Measurements from ENCODE around the gene MTERF2. TPM values are rescaled to one million over a fixed set of nuclear protein-coding genes. Genes with fewer than 3 reads are reported as not detected.
A peak's percentile ranks its signal among the peaks of the same experiment; 100 is the strongest.
"Not testable (repeated sequence)": the region's sequence is repeated elsewhere in the genome, so short reads cannot be mapped to it uniquely, and the experiment has no call there.

Gene MTERF2, protein sequence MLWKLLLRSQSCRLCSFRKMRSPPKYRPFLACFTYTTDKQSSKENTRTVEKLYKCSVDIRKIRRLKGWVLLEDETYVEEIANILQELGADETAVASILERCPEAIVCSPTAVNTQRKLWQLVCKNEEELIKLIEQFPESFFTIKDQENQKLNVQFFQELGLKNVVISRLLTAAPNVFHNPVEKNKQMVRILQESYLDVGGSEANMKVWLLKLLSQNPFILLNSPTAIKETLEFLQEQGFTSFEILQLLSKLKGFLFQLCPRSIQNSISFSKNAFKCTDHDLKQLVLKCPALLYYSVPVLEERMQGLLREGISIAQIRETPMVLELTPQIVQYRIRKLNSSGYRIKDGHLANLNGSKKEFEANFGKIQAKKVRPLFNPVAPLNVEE
- total RNA-seq = 10 to 100 TPM; 12.2 to 25.3 (median 17.0) TPM

DNA sequence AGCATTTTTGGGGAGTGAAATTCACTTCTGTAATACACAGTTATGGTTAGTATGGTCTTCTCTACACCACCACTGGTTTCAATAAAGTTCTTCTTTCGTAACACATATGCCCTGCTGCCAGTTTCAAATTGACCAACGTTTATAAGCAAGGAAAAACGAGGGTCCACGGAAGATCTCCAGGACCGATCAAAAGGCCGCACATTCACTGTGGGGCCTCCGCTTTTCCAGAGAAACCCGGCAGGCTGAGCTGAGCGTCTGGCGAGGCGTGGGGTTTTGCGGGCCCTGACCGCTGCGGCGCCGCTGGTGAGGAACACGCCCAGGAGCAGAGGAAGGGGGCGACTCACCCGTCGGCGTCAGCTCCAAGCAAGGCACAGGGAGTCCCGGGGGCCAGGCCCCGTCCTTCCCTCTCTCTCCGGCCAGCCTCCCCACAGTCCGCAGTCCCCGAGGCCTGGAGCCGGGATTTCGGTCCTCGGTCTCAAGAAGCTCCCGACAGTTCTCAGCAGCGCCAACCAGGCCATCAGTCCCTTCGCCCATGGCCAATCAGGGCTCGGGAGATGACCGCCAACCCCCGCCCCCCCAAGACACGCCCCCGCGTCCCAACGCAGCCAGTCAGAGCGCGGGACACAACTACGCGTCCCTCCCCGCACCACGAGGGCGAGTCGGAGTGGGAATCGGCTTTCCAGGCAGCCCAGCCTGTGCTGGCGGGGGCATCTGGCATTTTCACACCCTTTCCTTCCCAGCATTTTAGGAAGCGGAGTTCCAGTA lies at the start of gene MTERF2:
Gene MTERF2, minus strand, starts transcription at position 522 of the 765 bp plus-strand sequence. CDS start 8,432 bp downstream, outside the sequence.
- H3K4me3 ChIP-seq = peak within 1 kb of the TSS; percentile 60 to 83 (median 75)
- H3K27ac ChIP-seq = peak within 1 kb of the TSS; percentile 62 to 69
- H3K4me1 ChIP-seq (replicated peaks in 1 of 2) = peaks cover 3 to 5% of the 10 kb centered on the region in 2 donors
- in situ Hi-C loops (cut with MboI; ENCODE audit: low pct_unique_long_range_greater_than_20kb in 2 of 9, low sequenced_read_pairs in 9 of 9, unreplicated experiment in 9 of 9) = no loop called here
- WGBS, 10 experiments = 0 to 14% (median 2%) methylated on average over 3 to 16 of the region's 50 CpGs; no CpG with 5 or more reads in 2 of the 10 experiments
- ATAC-seq (replicated peaks in 6 of 8) = peak; percentile 91 to 98 (median 98)

DNA sequence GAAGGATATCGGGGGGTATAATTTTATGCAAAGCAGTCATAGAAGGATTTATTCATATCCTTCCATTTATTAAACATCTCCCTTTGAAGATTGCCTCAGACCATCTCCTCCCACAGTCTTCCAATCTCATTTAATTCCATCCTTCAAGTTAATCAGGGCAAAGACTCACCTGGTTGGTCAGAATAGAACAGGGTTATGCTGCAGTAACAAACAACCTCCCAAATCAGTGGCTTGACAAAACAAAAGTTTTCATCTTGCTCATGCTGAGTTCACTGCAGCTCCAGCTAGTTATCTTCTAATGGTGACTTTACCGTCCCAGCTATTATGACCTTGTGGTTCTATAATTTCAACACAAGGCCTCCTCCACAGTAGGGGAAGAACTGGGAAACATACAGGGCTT lies 48.8 kb upstream of the MTERF2 start:
- WGBS, 10 experiments = 83 to 100% (median 100%) methylated on average over 1 to 2 of the region's 2 CpGs; no CpG with 5 or more reads in 1 of the 10 experiments
- in situ Hi-C loops (cut with MboI; ENCODE audit: low pct_unique_long_range_greater_than_20kb in 2 of 9, low sequenced_read_pairs in 9 of 9, unreplicated experiment in 9 of 9) = no loop called here
- no peak overlapping the region for H3K27ac ChIP-seq

DNA sequence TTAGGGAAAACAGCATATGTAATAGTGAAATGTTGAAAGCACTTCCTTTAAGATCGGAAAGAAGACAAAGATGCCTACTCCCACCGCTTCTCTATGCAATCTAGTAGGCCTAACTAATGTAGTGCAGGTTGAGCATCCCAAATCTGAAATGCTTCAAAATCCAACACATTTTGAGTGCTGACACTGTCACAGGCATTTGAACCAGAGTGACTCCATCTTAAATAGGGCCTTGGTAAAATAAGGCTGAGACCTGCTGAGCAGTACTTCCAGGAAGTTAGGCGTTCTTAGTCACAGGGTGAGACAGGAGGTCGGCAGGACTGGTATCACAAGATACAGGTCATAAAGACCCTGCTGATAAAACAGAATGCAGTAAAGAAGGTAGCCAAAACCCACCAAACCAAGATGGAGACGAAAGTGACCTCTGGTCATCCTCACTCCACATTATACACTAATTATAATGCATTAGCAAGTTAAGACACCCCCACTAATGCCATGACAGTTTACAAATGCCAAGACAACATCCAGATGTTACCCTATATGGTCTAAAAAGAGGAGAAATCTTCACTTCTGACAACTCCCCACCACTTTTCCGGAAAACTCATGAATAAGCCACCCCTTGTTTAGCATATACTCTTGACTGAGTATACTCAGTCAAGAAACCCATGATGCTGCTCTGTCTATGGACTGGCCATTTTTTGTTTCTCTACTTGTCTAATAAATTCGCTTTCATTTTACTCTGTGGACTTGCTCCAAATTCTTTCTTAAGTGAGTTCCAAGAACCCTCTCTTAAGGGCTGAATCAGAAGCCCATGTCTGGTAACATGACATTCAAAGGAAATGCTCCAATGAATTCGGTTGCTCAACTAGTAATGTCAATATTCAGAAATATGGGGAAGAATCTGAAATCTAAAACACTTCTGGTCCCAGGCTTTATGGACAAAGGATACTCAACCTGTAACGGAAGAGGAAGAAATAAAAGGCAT lies 47.1 kb upstream of the MTERF2 start:
- 87 to 100% (median 94%) methylated on average over 2 to 8 of the region's 9 CpGs for WGBS, 10 experiments

More for the DNA sequence above, 48.8 kb upstream of the MTERF2 start:
- H3K4me3 ChIP-seq = no peak overlapping the region
- ATAC-seq (replicated peaks in 6 of 8) = no peak
- H3K4me1 ChIP-seq (replicated peaks in 1 of 2) = no peaks in the 10 kb centered on the region

DNA sequence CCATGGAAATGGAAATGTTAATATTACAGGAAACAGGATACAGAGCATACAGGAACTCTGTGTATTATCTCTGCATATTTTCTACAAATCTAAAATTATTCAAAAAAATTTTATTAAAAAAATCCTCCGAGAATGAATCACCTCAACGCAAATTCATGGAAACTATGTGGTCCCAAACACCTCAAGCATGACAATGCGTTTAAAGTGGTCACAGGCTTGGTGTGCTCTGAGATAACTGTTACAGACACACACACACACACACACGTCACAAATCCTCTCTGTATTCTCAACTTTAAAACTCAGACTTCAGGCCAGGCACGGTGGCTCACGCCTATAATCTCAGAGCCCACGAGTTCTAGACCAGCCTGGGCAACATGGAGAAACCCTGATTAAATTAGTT lies 45.3 kb upstream of the MTERF2 start:
- Histone ChIP-seq H3K4me3 (no peak overlapping the region), H3K27ac (no peak overlapping the region), H3K4me1 (replicated peaks in 1 of 2) (peaks cover 5 to 6% of the 10 kb centered on the region in 2 donors)
- in situ Hi-C loops (cut with MboI; ENCODE audit: low pct_unique_long_range_greater_than_20kb in 2 of 9, low sequenced_read_pairs in 9 of 9, unreplicated experiment in 9 of 9) = no loop called here
- ATAC-seq (replicated peaks in 6 of 8) = peak in 1 of 8 experiments; percentile 35
- 79 to 100% (median 86%) methylated on average over 1 to 7 of the region's 7 CpGs for WGBS, 10 experiments

More for the DNA sequence above, 47.1 kb upstream of the MTERF2 start:
- peak in 2 of 8 experiments; percentile 62 to 73 for ATAC-seq (replicated peaks in 6 of 8)
- H3K4me3 ChIP-seq = no peak overlapping the region
- peaks cover 0 to 2% of the 10 kb centered on the region in 2 donors for H3K4me1 ChIP-seq (replicated peaks in 1 of 2)
- H3K27ac ChIP-seq = no peak overlapping the region
- in situ Hi-C loops (cut with MboI; ENCODE audit: low pct_unique_long_range_greater_than_20kb in 2 of 9, low sequenced_read_pairs in 9 of 9, unreplicated experiment in 9 of 9) = no loop called here

DNA sequence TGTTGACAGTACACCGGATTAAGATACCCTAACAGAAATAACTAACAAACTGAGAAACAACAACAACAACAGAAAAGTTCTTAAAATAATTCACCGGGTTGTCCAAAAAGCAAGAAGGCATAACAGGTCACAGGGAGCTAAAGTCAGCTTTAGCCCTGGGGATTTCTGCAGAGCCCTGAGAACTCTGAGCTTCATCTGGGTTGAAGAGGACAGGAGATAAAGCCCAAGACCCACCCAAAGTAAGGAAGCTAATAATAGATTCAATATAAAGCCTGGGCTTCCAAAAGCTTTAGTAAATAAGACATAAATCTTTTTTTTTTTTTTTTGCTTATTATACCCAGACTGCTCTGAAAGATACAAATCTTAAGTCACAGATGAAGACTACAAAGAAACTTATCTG lies 44.1 kb upstream of the MTERF2 start:
- H3K27ac ChIP-seq = no peak overlapping the region
- WGBS, 10 experiments = 65 to 96% (median 90%) methylated on average over 1 to 2 of the region's 2 CpGs; no CpG with 5 or more reads in 3 of the 10 experiments
- no peak for ATAC-seq (replicated peaks in 6 of 8)
- no peak overlapping the region for H3K4me3 ChIP-seq
- H3K4me1 ChIP-seq (replicated peaks in 1 of 2) = peaks cover 8 to 10% of the 10 kb centered on the region in 2 donors
- in situ Hi-C loops (cut with MboI; ENCODE audit: low pct_unique_long_range_greater_than_20kb in 2 of 9, low sequenced_read_pairs in 9 of 9, unreplicated experiment in 9 of 9) = no loop called here

DNA sequence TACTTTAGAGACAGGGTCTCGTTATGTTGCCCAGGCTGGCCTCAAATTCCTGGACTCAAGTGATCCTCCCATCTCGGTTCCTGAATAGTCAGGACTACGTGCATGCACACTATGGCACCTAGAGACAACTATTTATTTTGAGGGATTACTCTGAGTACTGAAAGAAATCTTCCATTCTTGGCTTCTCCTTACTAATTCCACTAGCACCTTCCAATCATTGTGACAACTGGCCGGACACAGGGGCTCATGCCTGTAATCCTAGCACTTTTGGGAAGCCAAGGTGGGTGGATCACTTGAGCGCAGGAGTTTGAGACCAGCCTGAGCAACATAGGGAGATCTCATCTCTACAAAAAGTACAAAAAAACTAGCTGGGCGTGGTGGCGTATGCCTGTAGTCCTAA lies 42.1 kb upstream of the MTERF2 start:
- peaks cover 8 to 10% of the 10 kb centered on the region in 2 donors for H3K4me1 ChIP-seq (replicated peaks in 1 of 2)
- in situ Hi-C loops (cut with MboI; ENCODE audit: low pct_unique_long_range_greater_than_20kb in 2 of 9, low sequenced_read_pairs in 9 of 9, unreplicated experiment in 9 of 9) = no loop called here
- no peak overlapping the region for H3K27ac ChIP-seq
- WGBS, 10 experiments = 40 to 100% (median 89%) methylated on average over 1 to 7 of the region's 7 CpGs; no CpG with 5 or more reads in 2 of the 10 experiments
- peak in 2 of 8 experiments; percentile 11 to 35 for ATAC-seq (replicated peaks in 6 of 8)
- no peak overlapping the region for H3K4me3 ChIP-seq

DNA sequence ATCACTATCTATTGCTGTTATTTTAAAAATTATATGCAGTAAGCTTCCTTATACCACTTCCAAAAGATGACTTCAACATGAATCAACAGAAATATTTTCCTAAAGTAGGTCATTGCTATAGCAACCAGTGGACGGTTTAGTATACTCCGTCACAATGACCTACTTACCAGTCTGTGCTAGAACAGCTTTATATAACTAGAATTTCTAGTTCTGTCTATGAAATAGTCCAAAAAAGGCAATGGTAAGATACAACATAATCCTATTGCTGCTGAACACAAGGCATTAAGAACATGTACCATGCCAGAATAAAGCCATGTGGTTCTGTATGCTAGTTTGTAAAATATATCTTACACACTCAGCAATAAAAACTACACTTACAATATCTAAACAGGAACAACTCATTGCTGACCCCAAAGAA lies 40.7 kb upstream of the MTERF2 start:
- Histone ChIP-seq H3K27ac (no peak overlapping the region), H3K4me1 (replicated peaks in 1 of 2) (peaks cover 8 to 10% of the 10 kb centered on the region in 2 donors), H3K4me3 (no peak overlapping the region)
- in situ Hi-C loops (cut with MboI; ENCODE audit: low pct_unique_long_range_greater_than_20kb in 2 of 9, low sequenced_read_pairs in 9 of 9, unreplicated experiment in 9 of 9) = no loop called here
- WGBS, 10 experiments = 4 to 71% (median 20%) methylated on average over 1 to 2 of the region's 2 CpGs; no CpG with 5 or more reads in 3 of the 10 experiments
- peak; percentile 59 to 100 (median 94) for ATAC-seq (replicated peaks in 6 of 8)

DNA sequence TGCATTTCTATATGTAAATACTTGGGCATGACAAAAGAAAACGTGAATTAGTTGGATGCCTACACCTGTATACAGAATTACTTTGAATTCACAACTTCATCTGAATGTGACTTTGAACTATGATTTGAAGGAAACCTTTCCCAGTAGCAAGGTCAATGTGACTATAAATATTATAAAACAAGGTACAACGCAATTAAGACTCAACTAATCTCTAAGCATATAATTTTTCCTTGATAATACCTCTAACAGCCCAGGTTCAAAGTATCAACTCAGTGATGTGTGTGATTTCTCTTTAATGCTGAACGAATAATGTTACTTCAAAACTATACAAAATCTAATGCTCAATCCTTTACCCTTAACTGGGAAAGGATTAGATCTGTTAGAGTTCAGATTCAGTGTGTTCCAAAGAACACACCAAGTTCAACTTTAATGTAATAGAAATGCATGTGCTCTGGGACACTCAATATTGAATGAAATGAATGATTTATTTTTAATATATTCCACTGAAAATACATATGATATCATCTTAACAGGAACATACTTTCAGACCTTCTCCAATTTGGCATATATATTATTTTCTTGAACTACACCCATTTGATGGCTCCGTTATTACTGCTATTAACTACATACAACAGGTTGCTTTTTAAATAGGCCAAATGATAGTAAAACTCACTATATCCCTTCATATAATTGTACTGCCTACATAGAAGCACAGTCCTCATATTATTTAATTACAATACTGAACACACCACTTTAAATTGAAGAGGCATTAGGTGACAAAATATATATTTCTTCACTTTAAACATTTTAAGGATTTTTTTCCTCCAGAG lies 40.1 kb upstream of the MTERF2 start:
- Histone ChIP-seq H3K27ac (no peak overlapping the region), H3K4me3 (no peak overlapping the region), H3K4me1 (replicated peaks in 1 of 2) (peaks cover 8 to 10% of the 10 kb centered on the region in 2 donors)
- ATAC-seq (replicated peaks in 6 of 8) = peak in 2 of 8 experiments; percentile 17 to 28
- in situ Hi-C loops (cut with MboI; ENCODE audit: low pct_unique_long_range_greater_than_20kb in 2 of 9, low sequenced_read_pairs in 9 of 9, unreplicated experiment in 9 of 9) = no loop called here
- 43 to 93% (median 74%) methylated on average over 2 to 4 of the region's 4 CpGs for WGBS, 10 experiments

DNA sequence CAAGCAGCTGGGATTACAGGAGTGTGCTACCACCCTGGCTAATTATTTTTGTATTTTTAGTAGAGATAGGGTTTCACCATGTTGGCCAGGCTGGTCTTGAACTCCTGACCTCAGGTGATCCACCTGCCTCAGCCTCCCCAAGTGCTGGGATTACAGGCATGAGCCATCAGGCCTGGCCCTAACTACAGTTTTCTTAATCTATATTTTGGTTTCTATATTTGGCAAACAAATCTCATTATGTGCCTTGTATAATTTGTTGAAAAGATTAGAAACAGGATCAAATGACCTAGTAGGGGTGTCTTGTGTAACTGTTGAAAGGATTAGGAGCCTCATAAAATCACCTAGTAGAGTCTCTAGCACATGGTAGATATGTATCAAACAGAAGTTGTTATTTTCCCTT lies 39.4 kb upstream of the MTERF2 start:
- ATAC-seq (replicated peaks in 6 of 8); H3K27ac ChIP-seq; H3K4me3 ChIP-seq; in situ Hi-C loops (cut with MboI; ENCODE audit: low pct_unique_long_range_greater_than_20kb in 2 of 9, low sequenced_read_pairs in 9 of 9, unreplicated experiment in 9 of 9): not testable (repeated sequence)
- peaks cover 8 to 10% of the 10 kb centered on the region in 2 donors for H3K4me1 ChIP-seq (replicated peaks in 1 of 2)

DNA sequence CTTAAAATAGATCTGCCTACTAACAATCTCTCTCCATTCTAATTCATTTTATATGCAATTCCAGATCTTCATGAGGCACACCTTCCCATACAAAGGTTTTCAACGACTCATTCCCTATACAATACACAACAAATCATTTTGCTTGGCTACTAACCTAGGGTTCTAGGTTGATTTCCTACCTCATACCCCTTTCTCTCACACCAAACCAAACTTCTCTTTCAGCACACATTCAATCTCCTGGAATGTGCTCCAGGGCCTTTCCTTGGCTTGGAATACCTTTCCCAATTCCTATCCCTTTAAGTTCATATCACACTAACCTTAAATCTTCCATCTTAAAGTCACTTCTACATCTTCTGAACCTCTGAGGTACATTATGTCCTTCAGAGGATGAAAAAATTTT lies 38.7 kb upstream of the MTERF2 start:
- ATAC-seq (replicated peaks in 6 of 8) = no peak
- Histone ChIP-seq H3K4me1 (replicated peaks in 1 of 2) (peaks cover 8 to 10% of the 10 kb centered on the region in 2 donors), H3K27ac (no peak overlapping the region), H3K4me3 (no peak overlapping the region)
- in situ Hi-C loops (cut with MboI; ENCODE audit: low pct_unique_long_range_greater_than_20kb in 2 of 9, low sequenced_read_pairs in 9 of 9, unreplicated experiment in 9 of 9) = no loop called here
- WGBS, 10 experiments = 20 to 100% (median 100%) methylated on average over 1 of the region's 1 CpG; no CpG with 5 or more reads in 3 of the 10 experiments

DNA sequence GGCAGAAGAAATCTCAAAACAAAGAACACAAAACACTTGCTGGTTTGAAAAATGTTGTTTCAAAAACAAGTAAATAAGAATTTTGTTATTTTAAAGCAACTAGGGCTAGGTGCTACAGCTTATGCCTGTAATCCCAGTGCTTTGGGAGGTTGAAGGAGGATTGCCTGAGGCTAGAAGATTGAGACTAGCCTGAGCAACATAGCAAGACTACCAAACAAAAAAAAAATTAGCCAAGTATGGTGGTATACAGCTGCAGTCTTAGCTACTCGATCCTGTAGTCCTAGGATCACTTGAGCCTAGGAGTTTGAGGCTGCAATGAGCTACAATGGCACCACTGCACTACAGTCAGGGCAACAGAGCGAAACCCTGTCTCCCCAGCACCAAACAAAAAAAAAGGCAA lies 32.6 kb upstream of the MTERF2 start:
- H3K4me1 ChIP-seq (replicated peaks in 1 of 2) = no peaks in the 10 kb centered on the region
- ATAC-seq (replicated peaks in 6 of 8) = no peak
- 69 to 100% (median 90%) methylated on average over 1 to 2 of the region's 2 CpGs; no CpG with 5 or more reads in 5 of the 10 experiments for WGBS, 10 experiments
- in situ Hi-C loops (cut with MboI; ENCODE audit: low pct_unique_long_range_greater_than_20kb in 2 of 9, low sequenced_read_pairs in 9 of 9, unreplicated experiment in 9 of 9) = no loop called here
- no peak overlapping the region for H3K4me3 ChIP-seq
- H3K27ac ChIP-seq = no peak overlapping the region

DNA sequence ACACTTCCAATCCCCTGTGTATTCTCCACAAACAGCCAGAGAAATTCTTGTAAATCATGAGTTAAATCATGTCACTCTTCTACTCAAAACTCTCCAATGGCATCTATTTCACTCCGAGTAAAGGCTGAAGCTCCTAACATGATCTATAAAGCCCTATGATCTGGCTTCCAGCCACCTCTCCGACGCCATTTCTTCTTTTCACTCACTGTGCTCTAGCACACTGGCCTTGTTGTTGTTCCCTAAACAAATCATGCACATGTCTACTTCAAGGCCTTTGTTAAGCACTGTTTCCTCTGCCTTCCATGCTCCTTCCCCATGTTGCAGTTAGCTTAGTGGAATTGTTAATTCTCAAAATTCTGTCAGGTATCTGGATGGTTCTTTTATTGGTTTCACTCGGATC lies 30.1 kb upstream of the MTERF2 start:
- WGBS, 10 experiments = 79 to 93% (median 86%) methylated on average over 1 to 3 of the region's 4 CpGs; no CpG with 5 or more reads in 3 of the 10 experiments
- in situ Hi-C loops (cut with MboI; ENCODE audit: low pct_unique_long_range_greater_than_20kb in 2 of 9, low sequenced_read_pairs in 9 of 9, unreplicated experiment in 9 of 9) = no loop called here
- no peak for ATAC-seq (replicated peaks in 6 of 8)

More for the DNA sequence above, 30.1 kb upstream of the MTERF2 start:
- Histone ChIP-seq H3K4me3 (no peak overlapping the region), H3K27ac (no peak overlapping the region), H3K4me1 (replicated peaks in 1 of 2) (no peaks in the 10 kb centered on the region)

Data from motor neuron (in vitro differentiated cells).